H1 (cell line): ENCODE measurements around the gene CPNE5. TPM values are rescaled to one million over a fixed set of nuclear protein-coding genes. Genes with fewer than 3 reads are reported as not detected.

Experiments used
- BCL11A ChIP-seq, 2 experiments: IDR thresholded peaks; one replicate each; pipeline ENCODE4 v1.6.1; 2011; ENCODE audit warnings: low read depth in 2 of 2, low read length in 2 of 2, mild to moderate bottlenecking in 2 of 2
- EGR1 ChIP-seq: IDR thresholded peaks from 2 replicates; pipeline ENCODE4 v1.6.1; 2011; ENCODE audit warnings: low read depth, low read length, borderline replicate concordance
- HDAC2 ChIP-seq, 2 experiments: fragments of 300-600 bp in 1 of 2; sonication (generic) in 1 of 2; IDR thresholded peaks; 2 replicates each; pipeline ENCODE4 v1.6.1; 2011 to 2012; ENCODE audit warnings: low read depth in 2 of 2, low read length in 2 of 2, mild to moderate bottlenecking in 2 of 2, moderate library complexity in 2 of 2, borderline replicate concordance in 1 of 2, inconsistent platforms in 1 of 2
- SAP30 ChIP-seq: fragments of 300-600 bp; sonication (generic); IDR thresholded peaks from 2 replicates; pipeline ENCODE4 v1.7.1; 2012; ENCODE audit warnings: low read length, moderate library complexity, mild to moderate bottlenecking, inconsistent platforms; ENCODE audit not compliant: insufficient read depth, insufficient replicate concordance
- SIN3A ChIP-seq, 2 experiments: IDR thresholded peaks in 1 of 2; conservative IDR thresholded peaks in 1 of 2; 2 replicates each; pipeline ENCODE4 v1.6.1; 2011 to 2012; ENCODE audit warnings: low read length in 2 of 2, improper control_type of control experiment in 1 of 2, low read depth in 1 of 2, mild to moderate bottlenecking in 1 of 2
- SP1 ChIP-seq: IDR thresholded peaks from 2 replicates; pipeline ENCODE4 v1.6.1; 2011; ENCODE audit warnings: low read depth, low read length
- polyA plus RNA-seq, 7 experiments: library from polyadenylated mRNA; depleted of rRNA in 3 of 7; stranded (reverse) in 5 of 7; unstranded in 2 of 7; fragments of >200 nt in 5 of 7; fragments of 200-250 nt in 2 of 7; gene quantifications; 1 replicate in 5 of 7; 2 replicates in 1 of 7; 4 replicates in 1 of 7; pipeline versions ENCODE4 v1.2.1 to v1.2.3, GENCODE V29; 2011 to 2013; ENCODE audit warnings: missing spikeins in 2 of 7, mixed read lengths in 2 of 7
- total RNA-seq: library from RNA; stranded (reverse); fragmentation: NEBNext Ultra II Directional; extraction: Animal tissue kit (Norgen Biotek cat#: 25700); gene quantifications from 2 replicates; pipeline ENCODE4 v1.2.1, GENCODE V29; 2021
- TF ChIP-seq, protein P1 (sequence below): IDR thresholded peaks from 2 replicates; pipeline ENCODE4 v1.6.1; 2012; ENCODE audit warnings: inconsistent platforms

CPNE5 gene
- total and polyA plus RNA-seq, 2 of the 8 experiments (the other 6 are each of a cell fraction or from before 2014, with no cell fraction given) = 0.88 to 1.8 TPM

- no peak for TF ChIP-seq BCL11A (IDR thresholded peaks at IDR 0.05; ENCODE audit: low read depth in 2 of 2, low read length in 2 of 2)
- TF ChIP-seq SIN3A (conservative IDR thresholded peaks at IDR 0.05 in 1 of 2, IDR thresholded peaks at IDR 0.05 in 1 of 2; ENCODE audit: low read depth in 1 of 2, low read length in 2 of 2) = peak; percentile 80 to 92; a peak in 3 of 4 replicates
- peak; percentile 76 for TF ChIP-seq SAP30
- TF ChIP-seq, protein P1, sequence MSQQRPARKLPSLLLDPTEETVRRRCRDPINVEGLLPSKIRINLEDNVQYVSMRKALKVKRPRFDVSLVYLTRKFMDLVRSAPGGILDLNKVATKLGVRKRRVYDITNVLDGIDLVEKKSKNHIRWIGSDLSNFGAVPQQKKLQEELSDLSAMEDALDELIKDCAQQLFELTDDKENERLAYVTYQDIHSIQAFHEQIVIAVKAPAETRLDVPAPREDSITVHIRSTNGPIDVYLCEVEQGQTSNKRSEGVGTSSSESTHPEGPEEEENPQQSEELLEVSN = peak; percentile 67; the same call in 1 of the 2 replicates
- TF ChIP-seq EGR1 = peak; percentile 73; the same call in 1 of the 2 replicates
- TF ChIP-seq HDAC2 (IDR thresholded peaks at IDR 0.05; ENCODE audit: borderline replicate concordance in 1 of 2, low read depth in 2 of 2, low read length in 2 of 2) = 0 out of 4 replicates have a peak, but pooled peaks of 1 of the 2 experiments have one; percentile 47
- TF ChIP-seq SP1 = 0 out of 2 replicates have a peak, but pooled peaks have one; percentile 21
Observed at GRCh38 chr6:36848658-36849441, 9.6 kb upstream of the CPNE5 start (continued).
